GM18507 (cell line): Measurements from ENCODE around the gene CAPN9.

Source experiments
- DNase-seq: peaks from one replicate; pipeline ENCODE4 v3.0.0; 2011; ENCODE audit warnings: low read depth; ENCODE audit not compliant: insufficient read length; ENCODE audit errors: extremely low spot score
- FAIRE-seq: peaks from 2 replicates; lab custom pipeline; 2011; peaks lifted over from hg19 to GRCh38; lab: Jason Lieb, UNC

The CAPN9 gene

DNA sequence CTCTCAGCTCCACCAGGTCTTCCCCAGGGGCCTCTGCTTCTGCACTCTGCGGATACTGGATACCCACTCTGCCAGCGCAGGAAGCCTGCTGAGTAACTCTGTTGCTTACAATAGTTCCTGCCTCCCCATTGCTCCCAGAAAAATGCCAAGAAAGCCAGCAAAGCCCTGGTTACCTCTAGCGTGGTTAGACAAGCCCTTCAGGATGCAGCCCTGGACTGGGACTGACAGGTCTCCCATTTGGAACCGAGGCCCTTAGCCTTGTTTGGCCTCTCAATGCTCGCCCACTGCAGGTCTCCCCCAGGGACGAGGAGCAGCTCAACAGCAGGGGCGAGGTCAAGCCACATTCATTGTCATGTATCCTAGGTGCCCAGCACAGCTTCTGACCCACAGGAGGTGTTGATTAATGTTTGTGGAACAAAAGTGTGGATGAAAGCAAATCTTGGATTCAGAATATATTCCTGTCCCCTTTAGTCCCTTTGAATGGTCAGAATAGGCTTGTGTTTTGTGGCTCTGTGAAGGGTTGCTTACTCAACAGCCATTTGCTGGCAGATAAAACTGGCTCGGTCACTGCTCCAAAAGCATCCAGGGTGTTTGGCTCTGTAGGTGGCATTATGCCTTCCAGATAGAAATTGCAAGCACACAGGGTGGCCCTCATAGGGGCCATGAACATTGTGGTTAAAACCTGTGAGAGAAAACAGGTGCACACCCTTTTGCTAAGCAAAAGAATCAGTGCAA is 62.2 kb downstream of the CAPN9 start:
- no peak for FAIRE-seq
- DNase-seq: no peak

DNA sequence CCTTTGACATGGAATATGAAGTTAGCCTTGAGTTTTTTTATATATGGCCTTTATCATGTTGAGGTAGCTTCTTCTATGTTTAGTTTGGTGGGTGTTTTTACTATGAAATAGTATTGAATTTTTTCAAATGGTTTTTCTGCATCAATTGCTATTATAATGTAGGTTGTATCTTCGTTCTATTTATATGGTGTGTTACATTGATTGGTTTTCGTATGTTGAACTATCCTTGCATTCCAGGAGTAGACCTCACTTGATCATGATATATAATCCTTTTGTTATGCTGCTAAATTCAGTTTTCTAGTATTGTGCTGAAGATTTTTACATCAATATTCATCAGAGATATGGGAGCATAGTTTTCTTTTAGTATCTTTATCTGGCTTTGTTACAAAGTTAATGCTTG is 65.4 kb downstream of the CAPN9 start:
- DNase-seq (no peak), FAIRE-seq (no peak)

DNA sequence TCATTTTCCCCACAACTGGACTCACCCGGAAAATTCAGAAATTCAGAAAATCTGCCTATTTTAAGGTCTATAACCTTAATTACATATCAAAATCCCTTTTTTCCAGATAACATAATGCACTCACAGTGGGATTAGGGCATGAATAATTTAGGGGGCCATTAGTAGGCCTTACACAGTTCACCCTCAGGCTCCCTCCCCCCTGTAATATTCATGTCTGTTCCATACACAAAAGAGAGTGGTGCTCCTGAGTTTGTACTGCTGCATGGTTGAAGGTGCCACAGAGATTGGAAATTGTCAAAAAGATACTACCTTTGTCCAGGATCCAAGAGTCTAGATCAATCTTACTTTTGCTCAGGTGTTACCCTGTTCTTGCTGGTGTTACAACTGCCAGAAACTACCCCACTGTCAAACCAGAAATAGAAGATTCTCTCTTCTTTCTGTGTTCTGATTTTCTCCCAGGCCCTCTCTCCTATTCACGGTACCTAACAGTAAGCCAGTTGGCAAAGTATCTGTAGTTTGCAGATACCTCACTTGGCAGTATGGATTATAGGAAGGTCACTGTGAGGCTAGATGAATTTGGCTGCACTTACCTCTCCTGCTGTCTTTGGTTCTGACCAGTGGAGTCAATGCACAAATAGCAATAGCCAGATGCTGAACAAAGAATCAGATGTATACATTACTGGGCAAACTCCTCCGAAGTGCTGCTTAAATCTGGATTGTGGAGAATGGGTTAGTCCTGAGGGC is 67.9 kb downstream of the CAPN9 start:
- no peak for FAIRE-seq
- DNase-seq: no peak

DNA sequence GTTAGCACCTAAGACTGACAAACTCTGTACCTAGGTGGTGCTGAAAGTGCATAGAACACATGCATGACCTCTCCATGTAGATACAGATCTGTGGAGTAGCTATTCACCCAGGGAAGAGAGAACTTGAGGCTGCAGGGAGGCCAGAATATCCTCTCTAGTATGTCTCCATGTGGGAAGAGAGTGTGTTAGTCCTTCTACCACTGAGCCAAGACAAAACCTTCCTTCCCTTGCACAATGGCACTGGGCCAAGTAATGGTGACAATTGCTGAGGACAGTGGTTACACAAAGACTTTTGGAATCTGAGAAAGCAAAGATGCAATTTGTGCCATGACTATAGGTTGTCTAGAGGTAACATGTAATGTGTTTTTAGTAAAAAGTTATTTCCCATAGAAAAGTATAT is 68.8 kb downstream of the CAPN9 start:
- no peak for FAIRE-seq
- no peak for DNase-seq

DNA sequence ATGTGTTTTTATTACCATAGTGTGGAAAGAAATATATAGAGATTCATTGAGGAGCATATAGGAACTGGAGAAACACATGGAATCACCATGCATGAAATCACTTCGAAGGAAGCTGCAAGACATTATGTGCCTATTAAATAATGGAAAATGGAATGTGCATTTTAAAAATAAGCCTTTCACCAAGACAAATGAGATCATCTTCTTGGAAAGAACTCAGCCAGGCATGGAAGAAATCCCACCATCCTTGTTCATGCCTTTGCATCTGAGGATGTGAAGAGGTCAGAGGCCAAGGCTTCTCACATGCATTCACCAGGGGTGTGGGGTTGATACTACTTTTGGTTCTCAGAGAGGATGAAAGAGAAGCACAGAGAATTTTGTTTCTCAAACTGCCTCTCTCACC is 71.2 kb downstream of the CAPN9 start:
- DNase-seq: no peak
- no peak for FAIRE-seq

DNA sequence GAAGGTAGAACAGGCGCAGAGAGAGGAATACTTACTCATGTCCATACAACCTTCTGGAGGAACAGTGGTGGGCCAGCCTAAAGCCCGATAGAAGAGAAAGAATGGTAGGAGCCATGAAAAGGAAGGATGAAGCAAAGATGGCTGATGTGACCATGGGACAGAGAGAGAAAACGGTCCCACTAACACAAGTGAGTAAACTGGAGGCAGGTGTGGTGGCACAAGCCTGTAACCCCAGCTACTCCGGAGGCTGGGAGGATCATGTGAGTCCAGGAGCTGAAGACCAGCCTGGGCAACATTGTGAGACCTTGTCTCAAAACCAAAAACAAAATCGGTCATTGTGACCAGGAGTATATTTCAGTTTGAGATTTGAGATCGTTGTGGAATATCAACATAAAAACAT is 71.7 kb downstream of the CAPN9 start:
- FAIRE-seq: no peak
- DNase-seq: no peak

DNA sequence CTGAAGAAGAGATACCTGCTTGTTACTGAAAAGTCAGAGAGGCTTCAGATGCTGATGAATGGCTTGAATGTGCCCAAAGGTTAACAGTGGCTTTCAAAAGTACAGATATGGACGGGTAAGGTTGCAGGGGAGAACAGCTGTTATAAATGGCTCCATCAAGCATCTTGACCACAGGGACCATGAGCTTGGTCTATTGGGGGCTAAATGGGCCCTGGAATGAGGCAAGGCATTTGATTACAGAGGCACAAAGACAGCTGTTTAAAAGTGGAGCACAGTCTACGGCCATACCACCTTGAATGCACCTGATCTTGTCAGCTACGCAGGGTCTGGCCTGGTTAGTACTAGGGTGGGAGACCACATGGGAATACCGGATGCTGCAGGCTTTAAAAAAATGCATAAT is 72.8 kb downstream of the CAPN9 start:
- no peak for DNase-seq
- no peak for FAIRE-seq

DNA sequence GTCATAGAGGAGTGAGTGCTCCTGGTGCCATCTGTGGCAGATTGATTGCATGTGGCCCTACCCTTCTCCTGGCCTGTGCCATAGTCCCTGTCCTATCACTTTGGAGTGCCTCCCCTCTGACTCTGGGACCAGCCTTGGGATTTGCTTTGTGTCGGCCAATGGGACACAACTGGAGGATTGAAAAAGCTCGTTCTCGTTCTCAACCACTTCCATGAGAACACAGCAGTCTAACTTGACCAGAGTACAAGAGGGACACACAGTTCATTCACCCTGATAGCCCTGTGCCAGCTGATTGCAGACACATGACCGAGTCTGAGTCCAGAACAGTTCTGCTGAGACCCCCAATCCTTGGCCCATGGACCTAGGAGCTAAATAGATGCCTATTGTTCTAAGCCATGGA is 73.4 kb downstream of the CAPN9 start:
- FAIRE-seq: no peak
- no peak for DNase-seq

DNA sequence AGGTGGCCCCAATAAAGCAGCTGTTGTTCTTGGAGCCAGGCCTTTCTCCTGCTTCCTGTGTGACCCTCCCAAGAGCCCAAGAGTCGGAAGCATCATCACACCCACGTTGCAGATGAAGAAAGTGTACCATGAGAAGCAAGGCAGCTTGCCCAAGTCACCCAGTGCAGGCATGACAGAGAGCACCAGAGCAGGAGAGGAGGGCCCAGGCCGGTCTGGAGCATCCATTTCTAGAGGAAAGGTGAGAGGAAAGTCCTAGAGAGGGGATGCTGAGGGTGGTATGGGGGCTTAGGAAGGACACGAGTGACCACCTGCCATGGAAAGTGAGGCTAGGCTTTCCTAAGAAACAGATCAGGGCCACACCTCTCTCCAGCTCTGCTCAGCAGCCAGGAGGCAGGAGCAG is 74.2 kb downstream of the CAPN9 start:
- no peak for DNase-seq
- FAIRE-seq: no peak

DNA sequence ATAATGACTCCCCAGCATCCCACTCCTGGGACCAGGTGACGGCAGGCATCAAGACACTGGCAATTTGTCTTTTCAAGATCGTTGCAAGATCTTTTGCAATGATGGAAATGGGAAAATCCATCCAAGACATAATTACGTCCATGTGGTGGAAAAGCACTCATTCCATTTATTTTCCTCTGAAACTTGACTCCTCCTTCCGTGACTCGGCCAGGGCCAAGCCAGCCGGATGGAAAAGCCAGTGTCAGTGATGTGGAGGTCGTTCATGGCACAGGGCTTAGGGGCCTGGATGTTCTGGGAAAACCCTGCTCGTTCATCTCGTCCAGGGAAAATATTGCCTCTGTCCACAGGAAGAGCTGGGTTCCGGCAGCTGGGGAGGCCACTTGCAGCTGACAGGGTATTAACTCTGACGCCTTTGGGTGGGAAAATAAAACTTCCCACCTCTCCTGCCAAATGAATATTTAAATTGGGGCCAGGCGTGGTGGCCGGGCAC is 74.9 kb downstream of the CAPN9 start:
- FAIRE-seq (no peak), DNase-seq (no peak)

DNA sequence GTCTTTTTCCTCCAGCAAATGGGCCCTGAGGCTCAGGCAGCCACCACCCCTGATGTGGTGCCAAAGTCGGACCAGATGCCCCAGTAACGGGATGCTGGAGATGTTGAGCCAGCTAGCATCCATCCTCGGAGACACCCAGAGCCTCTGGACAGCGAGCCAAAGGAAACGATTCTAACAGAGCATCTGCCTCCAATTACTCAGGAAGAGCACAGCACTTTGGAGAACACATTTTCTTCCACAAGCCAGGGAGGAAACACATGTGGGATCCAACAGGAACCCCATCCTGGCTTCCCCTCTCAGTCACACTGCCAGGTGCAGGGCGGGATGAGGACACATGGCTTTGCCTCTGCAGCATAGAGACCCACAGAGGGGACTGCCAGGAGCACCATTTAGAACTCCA is 76.2 kb downstream of the CAPN9 start:
- FAIRE-seq (no peak), DNase-seq (no peak)

DNA sequence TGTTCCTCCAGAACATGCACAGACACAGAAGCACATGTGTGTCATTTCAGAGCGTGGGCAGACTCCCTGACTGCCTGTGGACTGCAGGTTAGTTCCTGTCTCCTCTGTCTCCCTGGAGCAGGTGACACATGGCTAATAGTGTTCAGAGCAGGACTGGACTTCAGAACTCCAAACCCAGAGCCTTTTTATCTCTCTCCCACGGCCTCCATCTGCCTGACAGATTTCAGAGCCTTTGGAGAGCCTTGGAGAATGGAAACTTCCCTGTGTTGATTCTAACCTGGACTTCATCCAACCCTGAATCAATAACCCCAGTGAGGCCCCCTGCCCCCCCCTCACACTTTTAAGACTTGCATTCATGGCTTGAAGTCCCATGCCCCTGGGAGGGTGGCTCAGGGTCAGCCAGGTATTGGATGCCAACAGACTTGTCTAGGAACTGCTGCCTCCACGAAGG is 76.8 kb downstream of the CAPN9 start:
- no peak for FAIRE-seq
- DNase-seq: no peak

DNA sequence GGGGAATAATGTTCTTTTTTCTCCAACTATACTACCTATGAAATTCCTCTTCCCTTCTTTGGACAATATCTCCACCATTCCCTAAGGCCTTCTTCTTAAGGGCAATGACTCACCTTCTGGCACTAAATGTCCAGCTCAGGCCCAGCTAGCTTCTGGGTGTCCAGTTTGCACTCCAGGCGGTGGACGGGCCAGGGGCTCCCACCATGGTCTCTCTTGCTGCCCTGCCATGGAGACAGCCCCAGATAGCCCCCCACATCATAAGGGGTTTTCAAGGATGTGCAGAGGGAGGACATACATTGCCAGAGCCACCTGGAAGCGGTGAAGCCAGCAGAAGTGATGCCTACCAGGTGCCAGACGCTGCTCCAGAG is 77.3 kb downstream of the CAPN9 start:
- no peak for FAIRE-seq
- DNase-seq: no peak

DNA sequence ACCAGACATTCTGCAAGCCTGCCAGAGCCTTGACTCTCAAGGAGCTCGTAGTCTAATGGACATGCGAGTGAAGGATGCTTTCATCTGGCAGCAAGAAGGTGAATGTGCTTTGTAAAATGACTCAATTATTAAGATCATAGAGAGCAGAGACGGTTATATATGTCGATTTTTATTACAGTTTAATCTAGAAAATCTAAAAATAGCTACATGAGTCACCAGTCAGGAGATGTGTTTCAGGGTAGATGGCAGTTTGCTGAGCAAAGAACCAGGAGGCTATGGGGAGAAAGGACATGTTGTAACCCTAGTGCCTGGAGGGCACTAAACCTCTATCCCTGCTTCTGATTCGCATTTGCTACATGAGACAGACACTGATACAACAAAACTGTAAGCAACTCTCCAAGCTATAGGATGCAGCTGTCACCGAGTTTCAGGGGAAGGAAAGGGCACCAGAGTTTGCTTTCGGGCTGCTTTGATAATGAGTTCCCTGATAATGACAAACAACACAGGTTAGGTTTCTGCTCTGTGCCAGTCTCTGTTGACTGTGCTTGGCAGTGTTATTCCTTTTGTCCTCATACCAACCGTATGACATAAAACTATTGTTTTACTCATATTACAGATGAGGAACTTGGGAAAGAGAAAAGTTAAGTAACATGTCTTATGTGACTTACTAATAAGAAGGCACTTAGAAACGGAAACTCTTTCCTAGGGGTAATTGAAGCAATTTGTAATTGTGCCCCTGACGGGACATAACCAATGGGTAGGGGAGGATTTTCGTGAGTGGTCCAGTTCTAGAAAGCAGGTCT is 77.9 kb downstream of the CAPN9 start:
- DNase-seq: no peak
- no peak for FAIRE-seq

DNA sequence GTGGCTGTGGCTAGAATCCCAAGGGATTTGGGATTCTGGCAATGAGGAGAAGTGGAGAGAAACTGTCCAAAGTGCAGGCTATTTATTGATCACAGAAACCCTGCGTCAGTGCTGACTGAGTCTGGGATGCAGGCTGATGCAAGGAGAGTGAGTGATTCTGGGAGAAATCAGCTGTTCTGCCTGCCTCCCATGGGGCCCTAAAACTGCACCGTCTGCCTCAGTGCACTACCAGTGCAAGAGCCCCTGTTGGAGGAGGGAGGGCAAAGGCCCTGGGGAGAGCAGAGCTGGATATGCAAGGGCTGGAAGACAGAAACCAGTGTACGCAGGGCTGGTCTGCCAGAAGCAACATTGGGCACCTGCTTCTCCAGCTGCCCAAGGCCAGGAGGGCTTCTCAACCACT is 78.6 kb downstream of the CAPN9 start:
- no peak for FAIRE-seq
- DNase-seq: no peak

DNA sequence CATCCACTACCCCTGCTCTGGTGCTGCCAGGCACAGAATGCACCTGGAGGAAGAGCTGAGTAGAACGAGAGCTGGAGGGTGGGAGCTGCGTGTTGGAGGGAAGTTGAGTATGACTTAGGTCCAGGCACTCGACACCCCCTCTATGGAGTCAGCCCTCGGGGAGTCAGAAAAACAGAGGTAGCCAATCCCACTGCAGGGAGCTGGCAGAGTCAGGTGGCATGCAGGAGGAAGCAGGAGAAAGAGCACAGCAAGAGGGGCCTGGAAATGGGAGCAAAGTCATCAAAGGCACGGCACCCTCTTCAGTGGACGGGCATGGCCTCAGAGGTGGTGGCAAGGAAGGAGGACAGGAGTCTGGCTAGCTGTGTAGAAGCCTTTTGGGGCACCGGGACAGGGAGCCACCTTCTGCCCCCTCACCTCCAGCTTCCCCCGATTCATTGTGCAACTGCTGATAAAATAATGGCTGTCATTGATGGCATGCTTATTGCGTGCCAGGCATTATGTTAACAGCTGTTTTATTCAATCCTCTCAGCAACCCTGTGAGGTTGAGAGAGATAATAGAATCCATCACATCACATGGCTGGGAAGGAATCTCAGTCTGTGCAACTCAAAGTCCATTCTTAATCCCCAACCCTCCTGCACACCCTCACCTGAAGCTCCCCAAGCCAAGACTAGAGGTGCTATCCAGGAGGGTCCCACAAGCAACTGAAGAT is 79.1 kb downstream of the CAPN9 start:
- DNase-seq (no peak), FAIRE-seq (no peak)

DNA sequence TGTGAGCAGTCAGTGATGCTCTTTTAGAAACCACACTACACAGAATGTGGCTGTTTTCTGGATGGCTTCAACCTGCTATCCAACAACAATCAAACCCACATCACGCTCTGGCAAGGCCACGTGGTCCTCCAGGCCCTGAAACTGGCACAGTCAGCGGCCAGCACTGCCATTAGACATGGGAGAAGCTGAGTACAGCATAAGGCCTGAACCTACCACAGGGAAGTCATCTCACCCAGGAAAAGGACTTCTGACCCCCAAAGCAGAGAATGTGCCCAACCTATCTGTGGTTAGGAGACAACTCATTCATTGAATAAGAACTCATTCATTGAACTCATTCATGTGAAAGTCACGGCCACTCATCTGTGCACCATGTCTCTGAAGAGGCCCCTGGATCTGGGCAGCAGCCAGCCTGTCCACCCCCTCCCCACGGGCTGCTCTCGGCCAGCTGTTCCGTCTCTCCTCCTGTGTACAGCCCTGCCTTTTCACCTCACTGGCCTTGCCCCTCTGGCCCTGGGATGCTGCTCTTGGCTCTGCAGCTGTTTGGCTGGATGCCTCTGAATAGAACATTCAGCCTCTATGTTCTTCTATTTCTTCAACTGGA is 80.0 kb downstream of the CAPN9 start:
- DNase-seq (no peak), FAIRE-seq (no peak)

DNA sequence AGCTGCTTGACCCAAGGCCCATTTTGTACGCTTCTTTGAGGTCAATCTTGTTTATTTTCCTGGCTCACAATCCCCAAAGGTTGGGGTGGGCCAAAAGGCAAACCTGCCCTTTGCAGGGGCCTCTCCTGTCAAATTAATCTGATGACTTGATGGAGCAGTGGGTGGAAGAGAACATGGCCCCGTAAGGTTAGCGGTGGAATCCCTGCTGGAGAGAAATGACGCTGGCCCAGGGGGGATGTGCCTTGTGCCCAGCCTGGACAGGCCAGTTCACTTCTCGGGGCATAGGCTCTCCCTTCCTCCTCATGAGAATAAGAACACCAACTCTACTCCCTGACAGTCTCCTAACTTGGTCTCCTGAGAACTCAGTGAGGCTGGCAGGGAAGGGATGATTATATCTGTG is 80.6 kb downstream of the CAPN9 start:
- DNase-seq (no peak), FAIRE-seq (no peak)

DNA sequence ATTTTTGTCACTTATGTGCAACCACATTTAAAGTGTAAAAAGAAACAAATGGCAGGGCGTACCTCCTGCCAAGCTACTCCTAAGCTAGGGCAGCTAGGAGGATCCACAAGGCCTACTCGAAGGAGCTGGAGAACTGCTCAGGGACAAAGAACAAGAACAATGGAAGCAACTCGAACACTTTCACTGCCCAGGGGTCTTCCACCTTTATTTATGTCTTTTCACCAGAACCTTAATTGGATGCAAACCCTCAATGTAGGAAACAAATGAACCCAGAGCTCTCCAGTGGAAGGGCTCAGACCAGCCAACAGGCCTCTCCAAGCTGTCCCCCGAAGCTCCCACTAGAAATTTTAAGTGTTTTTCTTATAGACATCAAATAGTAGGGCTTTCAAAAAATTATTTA is 81.2 kb downstream of the CAPN9 start:
- FAIRE-seq: no peak
- no peak for DNase-seq
